Gastroesophageal sphincter (tissue), 4 donors: ENCODE data around the gene PCP2. TPM values are rescaled to one million over a fixed set of nuclear protein-coding genes. Genes with fewer than 3 reads are reported as not detected.
A peak's percentile ranks its signal among the peaks of the same experiment; 100 is the strongest.

Experiments
- ATAC-seq: fragments of 150-250 bp; one replicate; pipeline ENCODE4 v1.9.1; 2016; ENCODE audit warnings: mild to moderate bottlenecking, moderate library complexity
- H3K27ac ChIP-seq, 4 donors: fragments of 200-600 bp; sonication (generic) in 3 of 4; 1 replicate in 3 of 4; 2 replicates in 1 of 4; pipeline ENCODE4 v1.5.1; 2016 to 2019
- H3K27me3 ChIP-seq: fragments of 200-600 bp; sonication (generic); one replicate; pipeline ENCODE4 v1.5.1; 2019
- H3K36me3 ChIP-seq, 2 donors: fragments of 200-600 bp; sonication (generic); one replicate each; pipeline ENCODE4 v1.5.1; 2019; ENCODE audit warnings: control low read depth in 1 of 2
- H3K4me1 ChIP-seq, 3 donors: fragments of 200-600 bp; sonication (generic); 1 replicate in 2 of 3; 2 replicates in 1 of 3; pipeline ENCODE4 v1.5.1; 2016 to 2019; ENCODE audit warnings: control low read depth in 2 of 3
- H3K4me3 ChIP-seq, 2 donors: fragments of 200-600 bp; sonication (generic); one replicate each; pipeline ENCODE4 v1.5.1; 2019; ENCODE audit warnings: mild to moderate bottlenecking in 1 of 2, moderate library complexity in 1 of 2
- H3K9me3 ChIP-seq, 3 donors: fragments of 200-600 bp; sonication (generic); one replicate each; pipeline ENCODE4 v1.5.1; 2017 to 2019; ENCODE audit warnings: control low read depth in 2 of 3
- CTCF ChIP-seq, 4 experiments: fragments of 200-600 bp in 2 of 4; fragments of 450-650 bp in 2 of 4; sonication (generic) in 1 of 4; IDR thresholded peaks; one replicate each; pipeline ENCODE4 v1.5.1; 2017 to 2019; ENCODE audit warnings: antibody characterized with exemption in 4 of 4, mild to moderate bottlenecking in 2 of 4, moderate library complexity in 2 of 4
- EP300 ChIP-seq: sonication (generic); formaldehyde crosslinking; IDR thresholded peaks from one replicate; pipeline ENCODE4 v1.6.1; 2017; ENCODE audit warnings: antibody characterized with exemption, mild to moderate bottlenecking
- POLR2A ChIP-seq, 2 donors: fragments of 450-650 bp; IDR thresholded peaks; one replicate each; pipeline ENCODE4 v1.6.1; 2017; ENCODE audit warnings: antibody characterized with exemption in 2 of 2, mild to moderate bottlenecking in 2 of 2, moderate library complexity in 1 of 2
- POLR2AphosphoS5 ChIP-seq: sonication (generic); formaldehyde crosslinking; IDR thresholded peaks from one replicate; pipeline ENCODE4 v1.6.1; 2017; ENCODE audit warnings: antibody characterized with exemption
- WGBS, 2 donors: methylation state at CpG; one replicate each; pipeline ENCODE4 v1.1.5; 2018; ENCODE audit warnings: low coverage in 1 of 2; 5-methylcytosine and 5-hydroxymethylcytosine counted together
- total RNA-seq, 4 donors: library from RNA; depleted of rRNA; stranded (reverse); fragments of >200 nt; gene quantifications; one replicate each; pipeline ENCODE4 v1.1.0, GENCODE V29; 2016

The PCP2 gene
- total RNA-seq, 4 donors from 2014 or later = not detected

GRCh38 chr19:7638802-7639465 lies 5.4 kb upstream of the PCP2 start:
- H3K9me3 ChIP-seq = no peaks in the 10 kb centered on the region
- H3K4me1 ChIP-seq = peaks cover 0 to 10% (median 3%) of the 10 kb centered on the region in 3 donors
- peaks cover 88% of the 10 kb centered on the region for H3K27me3 ChIP-seq
- H3K27ac ChIP-seq = no peak overlapping the region
- H3K36me3 ChIP-seq = no peaks in the 10 kb centered on the region
- TF ChIP-seq POLR2A (IDR thresholded peaks at IDR 0.05) (no peak), POLR2AphosphoS5 (no peak), EP300 (no peak), CTCF (IDR thresholded peaks at IDR 0.05) (no peak)
- H3K4me3 ChIP-seq = no peak overlapping the region
- no peak for ATAC-seq
- 100% methylated on average over 1 of the region's 12 CpGs; no CpG with 5 or more reads in 1 of the 2 donors for WGBS, 2 donors

GRCh38 chr19:7637374-7638256 lies 4.1 kb upstream of the PCP2 start:
- peaks cover 75% of the 10 kb centered on the region for H3K27me3 ChIP-seq
- H3K4me3 ChIP-seq = peak overlapping the region in 1 of 2 donors; percentile 47
- ATAC-seq = no peak
- WGBS, 2 donors = 46 to 89% methylated on average over 4 of the region's 30 CpGs
- H3K36me3 ChIP-seq = peaks cover 0 to 4% of the 10 kb centered on the region in 2 donors
- H3K27ac ChIP-seq = peak overlapping the region in 3 of 4 donors; percentile 35 to 65 (median 53)
- peaks cover 0 to 10% (median 3%) of the 10 kb centered on the region in 3 donors for H3K4me1 ChIP-seq
- TF ChIP-seq CTCF (IDR thresholded peaks at IDR 0.05) (no peak), EP300 (no peak), POLR2A (IDR thresholded peaks at IDR 0.05) (no peak), POLR2AphosphoS5 (no peak)
- H3K9me3 ChIP-seq = no peaks in the 10 kb centered on the region

GRCh38 chr19:7636691-7637373 lies 3.3 kb upstream of the PCP2 start, which contains the start of gene STXBP2:
Gene STXBP2, plus strand, starts transcription at chr19:7637110. Its CDS starts 40 bp downstream, at chr19:7637150.
- Histone ChIP-seq H3K36me3 (peaks cover 0 to 12% of the 10 kb centered on the region in 2 donors), H3K27ac (peak within 1 kb of the TSS in 3 of 4 donors; percentile 35 to 65 (median 53)), H3K4me3 (peak within 1 kb of the TSS in 1 of 2 donors; percentile 47), H3K9me3 (no peaks in the 10 kb centered on the region), H3K4me1 (peaks cover 0 to 10% (median 3%) of the 10 kb centered on the region in 3 donors), H3K27me3 (peaks cover 67% of the 10 kb centered on the region)
- no peak for ATAC-seq
- TF ChIP-seq EP300 (no peak), POLR2A (IDR thresholded peaks at IDR 0.05) (no peak), CTCF (IDR thresholded peaks at IDR 0.05) (no peak), POLR2AphosphoS5 (no peak)
- 0% methylated on average over 13 of the region's 61 CpGs; no CpG with 5 or more reads in 1 of the 2 donors for WGBS, 2 donors

- Histone ChIP-seq H3K36me3 (peaks cover 0 to 13% of the 10 kb centered on the region in 2 donors), H3K9me3 (no peaks in the 10 kb centered on the region), H3K27ac (peak overlapping the region in 1 of 4 donors; percentile 65), H3K4me1 (peaks cover 0 to 16% (median 3%) of the 10 kb centered on the region in 3 donors), H3K27me3 (peaks cover 62% of the 10 kb centered on the region), H3K4me3 (peak overlapping the region in 1 of 2 donors; percentile 47)
- no peak for ATAC-seq
- TF ChIP-seq POLR2AphosphoS5 = no peak
- TF ChIP-seq POLR2A (IDR thresholded peaks at IDR 0.05) = no peak
- no peak for TF ChIP-seq EP300
- no peak for TF ChIP-seq CTCF (IDR thresholded peaks at IDR 0.05)
- 61 to 70% methylated on average over 2 to 5 of the region's 16 CpGs for WGBS, 2 donors
Observed at GRCh38 chr19:7636317-7636690, 2.8 kb upstream of the PCP2 start.
